Activated CD4-positive, alpha-beta T cell treated with anti-CD3 and anti-CD28 coated beads, Interleukin-2, amount 50 U/mL, for 1 hour (primary cell): Measurements from ENCODE around the gene MOAP1.
"Not testable (repeated sequence)": the region's sequence is repeated elsewhere in the genome, so short reads cannot be mapped to it uniquely, and the experiment has no call there.

Source experiments
- DNase-seq: peaks from one replicate; pipeline ENCODE4 v3.0.0-alpha.2; 2020

The MOAP1 gene

DNA sequence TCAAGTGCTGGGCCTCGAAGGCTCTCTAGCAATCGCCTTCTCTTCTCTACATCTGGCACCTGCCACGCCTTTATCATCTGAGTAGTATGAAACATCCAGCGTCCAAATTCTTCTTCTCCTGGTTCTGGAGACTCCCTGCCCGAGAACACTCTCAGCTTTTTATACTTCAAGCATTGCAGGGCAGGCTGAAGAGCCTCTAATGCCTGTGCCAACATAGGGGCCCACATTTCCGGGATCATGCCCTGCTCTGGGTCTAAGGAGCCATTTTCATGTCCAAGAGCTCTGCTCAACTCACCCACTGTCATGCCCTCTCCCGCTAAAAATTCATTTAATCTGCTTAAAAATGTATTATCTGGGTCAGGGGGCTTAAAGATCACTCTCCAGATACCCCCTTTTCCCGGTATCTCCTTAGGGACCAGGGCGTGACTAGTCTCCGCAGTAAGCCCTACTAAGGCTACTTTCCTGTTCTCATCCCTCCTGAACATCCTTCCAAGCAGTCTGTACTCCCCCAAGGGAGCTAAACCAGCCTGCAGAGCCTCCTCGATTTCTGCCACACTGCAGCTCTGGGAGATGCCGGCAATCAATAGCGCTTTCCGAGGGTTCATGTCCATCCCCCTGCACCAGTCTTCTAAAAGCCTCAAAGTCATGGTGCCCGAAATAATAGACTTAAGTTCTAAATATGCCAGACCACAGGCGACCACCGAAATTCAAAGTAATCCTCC is 940 bp downstream of the MOAP1 start:
- DNase-seq: no peak

DNA sequence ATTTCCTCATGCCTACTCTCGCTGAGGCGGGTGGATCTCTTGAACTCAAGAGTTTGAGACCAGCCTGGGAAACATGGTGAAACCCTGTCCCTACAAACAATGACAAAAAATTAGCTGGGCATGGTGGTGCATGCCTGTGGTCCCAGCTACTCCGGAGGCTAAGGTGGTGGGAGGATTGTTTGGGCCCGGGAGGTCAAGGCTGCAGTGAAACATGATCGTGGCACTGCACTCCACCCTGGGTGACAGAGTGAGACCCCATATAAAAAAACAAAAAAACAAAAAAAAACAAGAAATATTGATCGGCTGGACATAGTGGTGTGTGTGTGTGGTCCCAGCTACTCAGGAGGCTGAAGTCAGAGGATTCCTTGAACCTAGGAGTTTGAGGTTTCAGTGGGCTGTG is 9.2 kb downstream of the MOAP1 start:
- DNase-seq: no peak

DNA sequence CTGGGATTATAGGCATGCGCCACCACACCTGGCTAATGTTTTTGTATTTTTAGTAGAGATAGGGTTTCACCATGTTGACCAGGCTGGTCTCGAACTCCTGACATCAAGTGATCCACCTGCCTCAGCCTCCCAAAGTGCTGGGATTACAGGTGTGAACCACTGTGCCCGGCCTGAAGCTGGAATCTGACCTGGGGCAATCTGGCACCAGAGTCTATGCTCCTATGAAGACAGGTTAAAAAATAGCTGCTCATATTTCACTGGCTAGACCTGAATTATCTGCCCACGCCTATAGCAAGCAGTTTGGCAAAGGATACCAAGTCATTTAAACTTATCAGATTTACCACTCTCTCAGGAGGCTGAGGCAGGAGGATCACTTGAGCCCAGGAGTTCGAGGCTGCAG is 10.0 kb downstream of the MOAP1 start:
- not testable (repeated sequence) for DNase-seq

DNA sequence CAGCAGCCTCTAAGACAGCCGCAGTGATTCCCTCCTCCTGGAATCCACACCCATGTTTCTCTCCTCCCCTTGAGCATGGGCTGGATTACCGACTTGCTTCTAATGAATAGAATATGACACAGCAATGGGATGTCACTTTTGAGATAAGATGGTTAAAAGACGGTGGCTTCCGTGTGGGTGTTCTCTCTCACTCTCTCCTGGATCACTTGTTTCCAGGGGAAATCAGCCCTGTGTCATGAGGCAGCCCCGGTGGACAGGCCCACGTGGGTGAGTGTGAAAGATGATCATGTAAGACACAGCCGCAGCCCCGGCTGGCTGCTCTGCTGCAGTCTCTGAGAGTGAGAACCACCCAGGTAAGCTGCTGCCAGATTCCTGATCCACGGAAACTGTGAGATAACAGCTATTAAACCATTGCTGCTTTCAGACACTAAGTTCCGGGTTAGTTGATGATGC is 10.7 kb downstream of the MOAP1 start:
- no peak for DNase-seq

DNA sequence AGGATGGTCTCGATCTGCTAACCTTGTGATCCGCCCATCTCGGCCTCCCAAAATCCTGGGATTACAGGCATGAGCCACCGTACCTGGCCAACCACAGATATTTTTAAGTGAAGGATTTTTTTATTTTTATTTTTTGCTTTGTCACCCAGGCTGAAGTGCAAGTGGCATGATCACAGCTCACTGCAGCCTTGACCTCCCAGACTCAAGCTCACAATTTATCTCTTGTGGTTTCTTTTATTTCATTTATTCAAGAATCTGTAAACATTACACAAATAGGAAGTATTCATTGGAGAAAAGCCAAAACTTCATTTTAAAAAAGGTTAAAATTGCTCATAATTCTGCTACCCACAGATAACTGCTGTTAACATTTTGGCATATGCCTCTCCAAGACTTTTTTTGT is 13.3 kb downstream of the MOAP1 start:
- DNase-seq: no peak

DNA sequence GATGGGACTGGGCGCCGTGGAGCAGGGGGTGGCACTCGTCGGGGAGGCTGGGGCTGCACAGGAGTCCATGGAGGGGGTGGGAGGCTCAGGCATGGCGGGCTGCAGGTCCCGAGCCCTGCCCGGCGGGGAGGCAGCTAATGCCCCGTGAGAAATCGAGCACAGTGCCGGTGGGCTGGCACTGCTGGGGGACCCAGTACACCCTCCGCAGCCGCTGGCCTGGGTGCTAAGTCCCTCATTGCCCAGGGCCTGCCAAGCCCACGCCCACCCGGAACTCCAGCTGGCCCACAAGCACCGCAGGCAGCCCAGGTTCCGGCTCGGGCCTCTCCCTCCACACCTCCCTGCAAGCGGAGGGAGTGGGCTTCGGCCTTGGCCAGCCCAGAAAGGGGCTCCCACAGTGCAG is 14.6 kb downstream of the MOAP1 start:
- not testable (repeated sequence) for DNase-seq

DNA sequence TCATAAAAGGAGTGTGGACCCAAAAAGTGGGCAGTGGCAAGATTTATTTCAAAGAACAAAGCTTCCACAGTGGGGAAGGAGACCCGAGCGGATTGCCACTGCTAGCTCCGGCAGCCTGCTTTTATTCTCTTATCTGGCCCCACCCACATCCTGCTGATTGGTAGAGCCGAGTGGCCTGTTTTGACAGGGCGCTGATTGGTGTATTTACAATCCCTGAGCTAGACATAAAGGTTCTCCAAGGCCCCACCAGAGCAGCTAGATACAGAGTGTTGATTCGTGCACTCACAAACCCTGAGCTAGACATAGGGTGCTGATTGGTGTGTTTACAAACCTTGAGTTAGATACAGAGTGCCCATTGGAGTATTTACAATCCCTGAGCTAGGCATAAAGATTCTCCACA is 15.1 kb downstream of the MOAP1 start:
- not testable (repeated sequence) for DNase-seq

DNA sequence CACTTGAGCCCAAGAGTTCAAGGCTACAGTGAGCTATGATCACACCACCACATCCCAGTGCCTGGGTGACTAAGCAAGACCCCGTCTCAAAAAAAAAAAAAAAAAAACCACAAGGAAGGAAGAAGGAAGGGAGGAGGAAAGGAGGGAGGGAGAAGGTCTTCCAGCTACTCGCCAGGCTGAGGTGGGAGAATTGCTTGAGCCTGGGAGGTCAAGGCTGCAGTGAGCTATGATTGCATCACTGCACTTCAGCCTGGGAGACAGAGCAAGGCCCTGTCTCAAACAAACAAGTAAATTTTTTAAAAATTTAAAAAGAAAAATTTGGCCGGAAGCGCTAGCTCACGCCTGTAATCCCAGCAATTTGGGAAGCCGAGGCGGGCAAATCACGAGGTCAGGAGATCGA is 16.1 kb downstream of the MOAP1 start:
- not testable (repeated sequence) for DNase-seq

DNA sequence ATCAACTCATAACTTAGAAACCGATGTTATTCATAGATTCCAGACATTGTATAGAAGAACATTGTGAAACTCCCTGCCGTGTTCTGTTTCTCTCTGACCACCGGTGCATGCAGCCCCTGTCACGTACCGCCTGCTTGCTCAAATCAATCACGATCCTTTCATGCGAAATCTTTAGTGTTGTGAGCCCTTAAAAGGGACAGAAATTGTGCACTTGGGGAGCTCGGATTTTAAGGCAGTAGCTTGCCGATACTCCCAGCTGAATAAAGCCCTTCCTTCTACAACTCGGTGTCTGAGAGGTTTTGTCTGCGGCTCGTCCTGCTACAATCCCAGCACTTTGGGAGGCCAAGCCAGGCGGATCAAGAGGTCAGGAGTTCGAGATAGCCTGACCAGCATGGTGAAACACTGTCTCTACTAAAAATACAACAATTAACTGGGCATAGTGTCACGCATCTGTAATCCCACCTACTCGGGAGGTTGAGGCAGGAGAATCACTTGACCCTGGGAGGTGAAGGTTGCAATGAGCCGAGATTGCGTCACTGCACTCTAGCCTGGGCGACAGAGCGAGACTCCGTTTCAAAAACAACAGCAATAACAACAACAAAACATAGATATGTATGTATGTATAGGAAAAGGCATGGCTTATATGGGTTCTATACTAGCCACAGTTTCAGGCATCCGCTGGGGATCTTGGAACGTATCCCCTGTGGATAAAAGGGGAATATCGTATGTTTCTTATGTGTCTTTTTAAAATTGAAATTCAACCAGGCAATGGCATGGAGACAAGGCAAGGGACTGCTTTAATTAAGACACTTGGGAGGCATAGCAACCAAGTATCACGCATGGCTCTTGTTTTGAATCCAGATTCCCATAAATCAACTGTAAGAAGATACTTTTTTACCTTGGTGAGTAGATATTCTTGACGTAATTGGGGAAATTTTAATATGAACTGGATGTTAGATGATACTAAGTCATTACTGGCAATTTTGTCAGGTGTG is 19.1 kb downstream of the MOAP1 start:
- not testable (repeated sequence) for DNase-seq

DNA sequence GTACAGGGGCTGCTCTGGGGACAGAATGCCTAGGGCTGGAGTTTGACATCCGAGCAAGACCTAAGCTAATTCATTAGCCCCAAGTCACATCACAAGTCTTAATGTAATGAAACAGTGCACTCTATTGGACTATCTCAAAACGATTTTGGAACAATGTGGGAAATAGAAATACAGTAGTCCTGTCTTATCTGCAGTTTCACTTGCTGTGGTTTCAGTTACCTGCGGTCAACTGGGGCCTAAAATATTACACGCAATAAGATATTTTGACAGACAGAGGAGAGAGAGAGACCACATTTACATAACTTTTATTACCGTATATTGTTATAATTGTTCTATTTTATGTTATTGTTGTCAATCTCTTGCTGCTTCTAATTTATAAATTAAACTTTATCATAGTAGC is 21.1 kb downstream of the MOAP1 start:
- DNase-seq: no peak

DNA sequence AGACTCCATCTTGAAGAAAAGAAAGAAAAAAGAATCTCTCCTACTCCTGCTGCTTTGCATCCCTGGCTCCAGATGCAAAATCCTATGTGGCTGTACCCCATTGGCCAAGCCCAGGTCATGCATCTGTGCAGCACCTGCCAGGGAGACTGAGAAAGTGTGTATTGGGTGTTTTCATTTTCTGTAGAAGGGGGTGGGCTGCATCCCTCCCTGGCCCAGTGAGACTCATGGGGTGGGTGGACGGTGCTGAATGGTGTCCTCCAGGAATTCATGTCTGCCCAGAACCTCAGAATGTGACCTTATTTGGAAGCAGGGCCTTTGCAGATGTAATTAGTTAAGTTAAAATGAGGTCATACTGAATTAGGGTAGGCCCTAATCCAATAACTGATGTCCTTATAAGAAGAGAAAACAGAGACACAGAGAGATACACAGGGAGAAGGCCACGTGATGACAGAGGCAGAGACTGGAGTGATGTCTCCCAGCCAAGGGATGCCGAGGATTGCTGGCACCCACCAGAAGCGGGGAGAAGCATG is 23.2 kb downstream of the MOAP1 start:
- DNase-seq: no peak

DNA sequence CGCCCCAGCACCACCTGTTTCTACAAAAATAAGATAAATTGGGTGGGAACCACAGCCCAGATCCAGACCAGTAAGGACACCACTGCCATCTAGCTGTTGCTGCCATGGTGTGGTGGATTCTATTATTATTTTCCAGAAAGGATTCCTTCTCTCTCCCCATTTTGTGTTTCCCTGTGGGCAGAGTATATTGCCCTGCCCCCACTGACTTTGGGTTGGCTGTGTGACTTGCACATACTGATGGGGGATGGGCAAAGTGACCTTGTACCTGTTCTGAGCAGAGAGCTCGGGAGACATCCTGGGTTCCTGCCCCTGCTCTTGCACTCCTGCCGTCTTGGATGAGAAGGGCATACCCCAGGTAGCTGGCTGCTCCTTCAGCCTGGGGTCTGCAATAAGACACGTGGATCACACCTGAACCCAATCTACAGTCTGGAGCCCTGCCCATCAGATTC is 24.3 kb downstream of the MOAP1 start:
- no peak for DNase-seq

DNA sequence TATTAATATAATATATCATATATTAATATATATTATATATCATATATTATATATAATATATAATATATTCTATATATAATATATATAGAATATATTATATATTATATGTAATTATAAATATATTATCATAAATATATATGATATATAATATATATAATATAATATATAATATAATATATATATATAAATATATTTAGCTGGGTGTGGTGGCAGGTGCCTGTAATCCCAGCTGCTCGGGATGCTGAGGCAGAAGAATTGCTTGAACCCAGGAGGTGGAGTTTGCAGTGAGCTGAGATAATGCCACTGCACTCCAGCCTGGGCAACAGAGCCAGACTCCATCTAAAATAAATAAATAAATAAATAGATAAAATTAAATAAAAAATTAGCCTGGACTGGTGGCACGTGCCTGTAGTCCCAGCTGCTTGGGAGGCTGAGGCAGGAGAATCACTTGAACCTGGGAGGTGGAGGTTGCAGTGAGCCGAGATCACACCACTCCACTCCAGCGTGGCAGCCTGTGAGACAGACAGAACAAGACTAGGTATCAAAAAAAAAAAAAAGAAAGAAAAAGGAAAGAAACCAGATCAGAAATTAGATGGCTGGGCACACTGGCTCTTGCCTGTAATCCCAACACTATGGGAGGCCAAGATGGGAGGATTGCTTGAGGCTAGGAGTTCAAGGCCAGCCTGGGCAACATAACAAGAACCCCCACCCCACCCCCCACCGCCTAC is 24.9 kb downstream of the MOAP1 start:
- not testable (repeated sequence) for DNase-seq

DNA sequence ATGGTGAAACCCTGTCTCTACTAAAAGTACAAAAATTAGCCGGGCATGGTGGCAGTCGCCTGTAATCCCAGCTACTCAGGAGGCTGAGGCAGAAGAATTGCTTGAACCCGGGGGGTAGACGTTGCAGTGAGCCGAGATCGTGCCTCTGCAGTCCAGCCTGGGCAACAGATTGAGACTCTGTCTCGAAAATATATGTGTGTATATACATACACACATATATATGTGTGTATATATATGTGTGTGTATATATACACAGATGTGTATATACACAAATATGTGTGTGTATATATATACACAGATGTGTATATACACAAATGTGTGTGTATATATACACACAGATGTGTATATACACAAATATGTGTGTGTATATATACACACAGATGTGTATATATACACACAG is 26.3 kb downstream of the MOAP1 start:
- not testable (repeated sequence) for DNase-seq

DNA sequence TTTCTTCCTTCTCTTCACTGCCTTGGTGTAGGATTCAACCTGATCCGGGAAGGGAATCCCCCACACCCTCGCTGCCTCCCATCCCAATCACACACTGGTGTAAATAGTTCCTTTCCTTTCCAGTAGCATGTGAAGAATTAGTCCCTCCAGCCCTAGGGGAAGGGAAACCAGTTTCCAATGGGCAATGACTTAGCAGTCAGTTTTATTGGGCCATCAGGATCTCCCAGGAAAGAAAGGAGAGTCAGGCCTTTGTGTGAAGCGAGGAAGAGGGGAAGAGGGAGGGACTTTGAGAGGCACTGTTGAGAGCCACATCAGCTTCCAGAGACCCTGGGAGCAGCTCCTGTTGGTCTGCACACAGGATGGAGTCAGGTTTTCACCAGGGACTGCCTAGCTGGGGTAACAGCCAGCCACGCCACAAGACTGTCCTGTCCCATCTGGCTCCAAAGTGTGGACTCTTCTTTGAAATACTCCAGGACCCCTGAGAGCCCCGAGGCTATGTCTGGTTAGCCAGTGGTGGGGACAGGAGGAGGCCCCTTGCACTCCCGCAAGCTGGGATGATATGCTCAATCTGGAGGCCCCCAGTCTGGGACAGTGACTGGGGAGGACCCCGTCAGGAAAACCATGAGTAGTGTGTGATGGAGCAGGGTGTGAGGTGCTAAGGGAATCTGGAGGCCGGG is 27.9 kb downstream of the MOAP1 start:
- no peak for DNase-seq

DNA sequence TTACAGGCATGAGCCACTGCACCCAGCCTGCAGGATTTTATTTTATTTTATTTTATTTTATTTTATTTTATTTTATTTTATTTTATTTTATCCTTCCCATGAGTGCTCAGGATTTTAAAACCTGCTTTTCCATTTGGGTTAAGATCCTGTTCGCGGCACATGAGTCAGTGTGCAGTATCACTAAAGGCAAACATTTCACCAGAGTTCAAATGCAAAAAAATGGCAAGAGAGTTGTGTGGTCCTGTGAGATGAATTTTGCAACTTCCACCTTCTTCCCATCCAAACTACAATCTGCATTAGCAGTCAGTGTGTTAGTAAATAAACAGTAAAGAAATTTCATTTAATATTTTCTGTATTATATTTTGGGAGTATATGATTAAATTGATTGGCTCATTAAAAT is 29.0 kb downstream of the MOAP1 start:
- DNase-seq: no peak

DNA sequence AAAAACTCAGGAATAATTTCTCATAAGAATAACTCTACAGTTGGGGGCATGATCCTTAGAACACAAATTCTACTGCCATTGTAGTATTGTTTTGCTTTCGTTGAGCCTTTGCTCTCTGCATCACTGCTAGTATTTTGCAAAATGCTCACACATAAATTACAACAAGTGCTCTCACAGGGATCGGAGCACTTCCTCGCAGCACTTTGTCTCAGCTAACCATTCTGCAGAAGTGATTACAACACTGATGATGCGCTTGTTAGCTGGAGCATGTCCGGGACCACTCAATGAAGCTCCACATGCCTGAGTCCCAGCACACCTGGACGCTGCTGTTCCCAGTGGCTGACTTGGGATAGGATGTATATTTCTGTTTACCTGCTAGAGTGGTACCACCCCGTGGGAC is 31.6 kb downstream of the MOAP1 start:
- DNase-seq: no peak

DNA sequence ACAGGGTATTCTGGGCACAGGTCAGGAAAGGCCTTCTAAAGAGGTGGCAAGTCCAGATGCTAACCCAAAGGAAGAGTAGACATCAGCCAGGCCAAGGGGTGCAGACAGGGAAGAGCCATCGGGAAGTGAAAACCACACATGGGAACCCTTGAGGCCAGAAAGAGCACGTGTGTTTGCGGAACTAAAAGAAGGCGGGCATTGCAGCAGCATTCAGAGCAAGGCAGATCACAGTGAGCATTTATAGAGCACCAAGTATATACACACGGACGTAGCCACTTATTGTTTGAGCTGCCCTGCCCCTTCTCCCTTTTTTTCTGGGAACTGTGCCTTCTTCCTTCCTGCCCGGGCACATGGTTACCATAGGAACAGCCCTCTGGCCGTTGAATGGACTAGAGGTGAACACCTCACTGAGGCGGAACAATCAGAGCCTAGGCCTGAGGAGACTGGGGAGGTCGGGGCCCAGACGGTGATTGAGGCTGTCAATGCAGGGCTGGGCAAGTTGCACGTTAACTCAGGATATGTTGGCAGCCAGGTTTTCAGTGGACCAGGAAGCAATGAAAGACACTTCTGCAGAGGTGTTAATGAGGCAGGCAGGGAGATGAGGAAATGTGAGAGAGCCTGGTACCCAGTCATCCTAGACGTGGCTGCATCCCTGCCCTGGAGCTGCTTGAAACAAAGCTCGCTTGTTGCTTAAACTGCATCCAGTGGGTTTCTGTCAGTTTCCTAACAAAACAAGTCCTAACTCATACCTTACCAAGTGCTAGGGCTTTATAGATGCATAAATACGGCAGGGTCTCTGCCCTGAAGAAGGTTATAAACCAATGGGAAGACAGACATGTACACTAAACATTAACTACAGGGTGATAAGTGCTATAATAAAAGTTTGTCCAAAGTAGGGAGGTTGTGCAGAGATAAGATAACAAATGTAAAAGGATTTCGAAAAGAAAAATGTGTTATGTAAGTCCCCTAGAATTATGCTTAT is 34.2 kb downstream of the MOAP1 start:
- DNase-seq: no peak

DNA sequence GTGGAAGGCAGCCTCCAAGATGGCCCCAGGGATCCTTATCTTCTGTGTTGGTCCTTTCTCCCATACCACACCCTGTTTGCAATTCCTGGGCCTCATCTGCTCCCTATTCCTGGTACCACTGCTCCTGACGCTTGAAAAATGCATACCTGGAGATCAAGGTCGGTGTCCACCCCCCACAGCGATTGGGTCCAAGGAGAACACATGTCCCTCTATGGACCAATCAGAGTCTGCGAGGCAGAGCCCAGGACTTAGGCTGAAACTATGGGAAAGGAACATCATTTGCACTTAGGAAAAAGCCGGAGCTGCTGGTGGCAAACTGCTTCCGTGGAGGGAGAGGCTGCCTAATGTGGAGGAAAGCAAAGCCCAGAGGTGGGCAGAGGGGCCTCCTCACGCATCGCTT is 35.7 kb downstream of the MOAP1 start:
- no peak for DNase-seq

DNA sequence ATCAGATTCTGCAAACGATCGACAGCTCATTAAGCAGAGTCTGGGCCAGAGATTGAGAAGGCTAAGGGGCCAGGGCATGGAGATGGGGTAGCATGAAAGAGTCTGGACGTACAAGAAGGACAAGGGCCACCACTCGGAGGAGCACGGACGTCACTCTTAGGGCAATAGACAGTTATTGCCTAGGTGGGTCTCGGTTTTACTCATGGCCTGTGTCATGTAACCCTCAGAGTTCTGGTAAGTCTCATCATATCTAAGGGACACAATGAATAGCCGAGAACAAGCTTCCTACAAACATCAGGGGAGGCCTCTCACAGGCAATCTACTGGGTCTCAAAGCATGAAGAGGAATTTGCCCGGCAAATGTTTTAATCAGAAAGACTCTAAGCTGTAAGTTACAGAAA is 38.6 kb downstream of the MOAP1 start:
- DNase-seq: no peak
